CD4-positive, alpha-beta T cell (primary cell): ENCODE results near the gene KDM4B. TPM values are rescaled to one million over a fixed set of nuclear protein-coding genes. Genes with fewer than 3 reads are reported as not detected.

Experiments
- ATAC-seq: fragments of 200-7000 bp; cut with Tn5 transposase; one replicate; pipeline ENCODE4 v1.10.0; 2022; ENCODE audit warnings: mild to moderate bottlenecking; ENCODE audit not compliant: poor library complexity
- CTCF ChIA-PET: fragments of 350-600 bp; sonication (Branson Sonifier 250); formaldehyde crosslinking; loops from one replicate; lab custom pipeline; 2021; ENCODE audit warnings: antibody characterized with exemption, inconsistent platforms; lab: Charles Lee
- POLR2A ChIA-PET: fragments of 350-600 bp; sonication (Branson Sonifier 250); formaldehyde crosslinking; loops from one replicate; lab custom pipeline; 2021; ENCODE audit warnings: antibody characterized with exemption, inconsistent platforms; lab: Charles Lee
- DNase-seq, 14 experiments: peaks; one replicate each; pipeline ENCODE4 v3.0.0-alpha.2; 2013 to 2020; ENCODE audit warnings: mixed read lengths in 2 of 14
- H3K27ac ChIP-seq, 2 donors: one replicate each; pipeline versions ENCODE4 v1.5.1 to v1.7.0; 2013; ENCODE audit warnings: low read length in 2 of 2, low read depth in 1 of 2, mild to moderate bottlenecking in 1 of 2
- H3K27me3 ChIP-seq, 2 experiments: 1 replicate in 1 of 2; 2 replicates in 1 of 2; pipeline versions ENCODE4 v1.6.1 to v1.7.0; 2013; ENCODE audit warnings: low read length in 2 of 2, control low read depth in 1 of 2, mild to moderate bottlenecking in 1 of 2, moderate library complexity in 1 of 2; ENCODE audit not compliant: insufficient read depth in 2 of 2, control insufficient read depth in 1 of 2
- H3K36me3 ChIP-seq: one replicate; pipeline ENCODE4 v1.6.1; 2013; ENCODE audit warnings: low read length, control low read depth; ENCODE audit not compliant: insufficient read depth
- H3K4me1 ChIP-seq: one replicate; pipeline ENCODE4 v1.6.1; 2013; ENCODE audit warnings: low read length, control low read depth; ENCODE audit not compliant: insufficient read depth
- H3K4me3 ChIP-seq: one replicate; pipeline ENCODE4 v1.5.1; 2013; ENCODE audit warnings: mild to moderate bottlenecking, low read length, moderate library complexity
- H3K9me3 ChIP-seq, 2 experiments: 1 replicate in 1 of 2; 2 replicates in 1 of 2; pipeline versions ENCODE4 v1.6.1 to v1.7.0; 2013; ENCODE audit warnings: low read length in 2 of 2, mild to moderate bottlenecking in 2 of 2, control low read depth in 1 of 2, moderate library complexity in 1 of 2; ENCODE audit not compliant: control insufficient read depth in 1 of 2, insufficient read depth in 1 of 2
- H3K27ac Mint-ChIP-seq: one replicate; pipeline ENCODE4 v1.8.0; 2020; ENCODE audit warnings: mixed read lengths
- H3K27me3 Mint-ChIP-seq: one replicate; pipeline ENCODE4 v1.8.0; 2021; ENCODE audit warnings: mixed read lengths
- H3K36me3 Mint-ChIP-seq: one replicate; pipeline ENCODE4 v1.8.0; 2021; ENCODE audit warnings: low read depth, mixed read lengths
- H3K4me1 Mint-ChIP-seq: one replicate; pipeline ENCODE4 v1.8.0; 2021; ENCODE audit warnings: low read depth, mixed read lengths
- H3K4me3 Mint-ChIP-seq: one replicate; pipeline ENCODE4 v1.8.0; 2020; ENCODE audit warnings: mild to moderate bottlenecking, mixed read lengths
- H3K9me3 Mint-ChIP-seq: one replicate; pipeline ENCODE4 v1.8.0; 2020; ENCODE audit warnings: mixed read lengths
- intact Hi-C, 2 experiments: fragments of 100-400 bp; cut with DNase I in 1 of 2; cut with micrococcal nuclease in 1 of 2; formaldehyde crosslinking; loops; one replicate each; pipeline versions ENCODE4 v1.15.1 to v1.9.0; 2023 to 2025; cut with DNase I, micrococcal nuclease
- total RNA-seq, 174 experiments: library from RNA in 2 of 174; stranded (reverse) in 2 of 174; gene quantifications; one replicate each; pipeline ENCODE4 v1.2.3 and lab custom pipeline; 2021 to 2026
- TF ChIP-seq, protein P1 (sequence below): fragments of 200-600 bp; IDR thresholded peaks from one replicate; pipeline ENCODE4 v1.8.0; 2022; ENCODE audit warnings: antibody characterized with exemption, mild to moderate bottlenecking

KDM4B gene
- total RNA-seq, 2 experiments from 2014 or later: 41.8 to 42.5 TPM

DNA sequence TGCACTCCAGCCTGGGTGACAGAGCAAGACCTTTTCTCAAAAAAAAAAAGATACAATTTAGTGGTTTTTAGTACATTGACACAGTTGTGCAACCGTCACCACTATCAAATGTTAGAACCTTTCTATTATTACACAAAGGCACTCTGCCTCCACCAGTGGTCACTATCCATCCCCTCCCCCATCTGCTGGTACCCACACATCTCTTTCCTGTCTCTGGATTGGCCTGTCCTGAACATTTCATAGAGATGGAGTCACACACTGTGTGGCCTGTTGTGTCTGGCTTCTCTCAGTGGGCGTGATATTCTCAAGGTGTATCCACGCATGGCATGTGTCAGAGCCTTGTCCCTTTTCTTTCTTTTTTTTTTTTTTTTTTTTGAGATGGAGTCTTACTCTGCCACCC is 11.2 kb downstream of the KDM4B start:
- no peak for DNase-seq
- TF ChIP-seq, protein P1, sequence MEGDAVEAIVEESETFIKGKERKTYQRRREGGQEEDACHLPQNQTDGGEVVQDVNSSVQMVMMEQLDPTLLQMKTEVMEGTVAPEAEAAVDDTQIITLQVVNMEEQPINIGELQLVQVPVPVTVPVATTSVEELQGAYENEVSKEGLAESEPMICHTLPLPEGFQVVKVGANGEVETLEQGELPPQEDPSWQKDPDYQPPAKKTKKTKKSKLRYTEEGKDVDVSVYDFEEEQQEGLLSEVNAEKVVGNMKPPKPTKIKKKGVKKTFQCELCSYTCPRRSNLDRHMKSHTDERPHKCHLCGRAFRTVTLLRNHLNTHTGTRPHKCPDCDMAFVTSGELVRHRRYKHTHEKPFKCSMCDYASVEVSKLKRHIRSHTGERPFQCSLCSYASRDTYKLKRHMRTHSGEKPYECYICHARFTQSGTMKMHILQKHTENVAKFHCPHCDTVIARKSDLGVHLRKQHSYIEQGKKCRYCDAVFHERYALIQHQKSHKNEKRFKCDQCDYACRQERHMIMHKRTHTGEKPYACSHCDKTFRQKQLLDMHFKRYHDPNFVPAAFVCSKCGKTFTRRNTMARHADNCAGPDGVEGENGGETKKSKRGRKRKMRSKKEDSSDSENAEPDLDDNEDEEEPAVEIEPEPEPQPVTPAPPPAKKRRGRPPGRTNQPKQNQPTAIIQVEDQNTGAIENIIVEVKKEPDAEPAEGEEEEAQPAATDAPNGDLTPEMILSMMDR: no peak
- H3K4me1 ChIP-seq: peaks cover 22% of the 10 kb centered on the region
- Mint-ChIP-seq H3K36me3 (peaks cover 13% of the 10 kb centered on the region), H3K9me3 (no peaks in the 10 kb centered on the region), H3K27me3 (no peaks in the 10 kb centered on the region), H3K4me3 (no peak overlapping the region), H3K27ac (no peak overlapping the region), H3K4me1 (peaks cover 9% of the 10 kb centered on the region)
- H3K4me3 ChIP-seq: no peak overlapping the region
- no peaks in the 10 kb centered on the region for H3K27me3 ChIP-seq
- ChIA-PET CTCF (no interaction called here), POLR2A (interaction anchor here (1.6 kb wide), 1 partner anchor 10 kb away, joined by 3 read pairs; no protein-coding TSS in a partner anchor)
- intact Hi-C loops: no loop called here
- peaks cover 13% of the 10 kb centered on the region for H3K36me3 ChIP-seq
- H3K27ac ChIP-seq: no peak overlapping the region
- ATAC-seq: no peak
- no peaks in the 10 kb centered on the region for H3K9me3 ChIP-seq

DNA sequence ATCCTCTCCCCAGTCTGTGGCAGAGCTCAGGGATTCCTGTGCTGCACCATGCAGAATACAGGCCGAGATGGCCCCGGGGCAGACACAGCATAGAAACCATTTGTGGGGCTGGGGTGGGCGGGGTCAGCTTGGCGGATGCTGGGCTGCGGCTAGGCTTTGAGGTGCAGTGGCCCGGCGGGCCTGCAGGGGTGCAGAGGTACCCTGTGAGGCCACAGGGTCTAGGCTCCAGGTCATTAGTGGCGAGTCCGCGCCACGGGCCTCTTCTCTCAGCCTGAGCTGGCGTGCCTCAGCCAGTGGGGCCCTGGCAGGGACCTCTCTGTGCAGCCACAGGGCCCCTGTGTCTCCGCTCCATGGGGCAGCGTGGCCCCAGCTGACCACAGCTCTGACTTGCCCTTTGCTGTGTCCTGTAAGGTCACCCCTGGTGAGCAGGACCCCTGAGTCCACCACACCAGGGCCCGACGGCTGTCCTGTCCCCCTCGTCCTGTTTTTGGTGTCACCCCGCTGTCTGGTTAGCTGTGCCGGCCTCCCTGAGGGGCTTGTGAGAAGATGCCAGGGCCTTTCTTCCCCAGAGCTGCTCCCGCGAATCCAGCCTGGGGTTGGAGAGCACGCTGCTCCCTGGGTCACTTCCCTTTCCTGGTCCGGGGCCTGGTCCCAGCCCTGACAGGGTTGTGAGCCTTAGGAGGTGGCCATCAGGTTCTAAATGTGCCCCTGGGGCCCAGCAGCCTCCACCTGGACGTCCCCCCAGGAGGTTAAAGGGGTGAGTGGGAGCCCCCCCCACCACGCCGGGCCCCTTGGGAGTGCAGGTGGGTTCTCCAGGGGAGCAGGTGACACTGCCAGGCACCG is 12.1 kb downstream of the KDM4B start:
- DNase-seq: no peak
- peaks cover 22% of the 10 kb centered on the region for H3K4me1 ChIP-seq
- CTCF ChIA-PET: no interaction called here
- Mint-ChIP-seq H3K27ac (no peak overlapping the region), H3K4me3 (no peak overlapping the region), H3K4me1 (peaks cover 9% of the 10 kb centered on the region), H3K27me3 (no peaks in the 10 kb centered on the region), H3K36me3 (peaks cover 12% of the 10 kb centered on the region), H3K9me3 (no peaks in the 10 kb centered on the region)
- ATAC-seq: no peak
- no peaks in the 10 kb centered on the region for H3K27me3 ChIP-seq
- TF ChIP-seq, protein P1: no peak
- no peak overlapping the region for H3K4me3 ChIP-seq
- no peak overlapping the region for H3K27ac ChIP-seq
- peaks cover 13% of the 10 kb centered on the region for H3K36me3 ChIP-seq
- POLR2A ChIA-PET: no interaction called here
- H3K9me3 ChIP-seq: no peaks in the 10 kb centered on the region
- intact Hi-C loops: no loop called here

DNA sequence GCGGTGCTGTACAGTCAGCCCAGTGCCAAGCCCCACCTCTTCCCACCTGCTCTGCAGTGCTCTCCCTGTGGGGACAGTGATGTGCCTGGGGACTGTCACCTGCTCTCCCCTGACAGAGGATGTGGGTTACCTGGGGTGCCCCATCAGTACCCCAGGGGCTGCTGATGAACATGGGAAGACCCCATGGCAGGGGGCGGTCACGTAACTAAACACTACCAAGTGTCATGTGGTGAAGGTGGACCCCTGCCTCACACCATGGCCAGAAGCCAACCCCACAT is 12.7 kb downstream of the KDM4B start:
- Histone ChIP-seq H3K27ac (no peak overlapping the region), H3K36me3 (peaks cover 13% of the 10 kb centered on the region), H3K4me1 (peaks cover 24% of the 10 kb centered on the region), H3K9me3 (no peaks in the 10 kb centered on the region), H3K4me3 (no peak overlapping the region), H3K27me3 (no peaks in the 10 kb centered on the region)
- H3K27ac Mint-ChIP-seq: no peak overlapping the region
- ChIA-PET POLR2A (no interaction called here), CTCF (no interaction called here)
- no peaks in the 10 kb centered on the region for H3K27me3 Mint-ChIP-seq
- TF ChIP-seq, protein P1: no peak
- intact Hi-C loops: no loop called here
- no peak overlapping the region for H3K4me3 Mint-ChIP-seq
- peaks cover 12% of the 10 kb centered on the region for H3K4me1 Mint-ChIP-seq
- H3K36me3 Mint-ChIP-seq: peaks cover 12% of the 10 kb centered on the region
- ATAC-seq (no peak), DNase-seq (no peak)
- H3K9me3 Mint-ChIP-seq: no peaks in the 10 kb centered on the region
